DOHH2 (cell line): ENCODE data around the gene ZSWIM1.

ENCODE experiments used
- CTCF ChIP-seq: fragments of 200-600 bp; sonication (generic); IDR thresholded peaks from one replicate; pipeline ENCODE4 v1.5.1; 2014; ENCODE audit warnings: antibody characterized with exemption, mild to moderate bottlenecking, low read depth, low read length; ENCODE audit not compliant: poor library complexity, severe bottlenecking
- EZH2phosphoT487 ChIP-seq: fragments of 200-600 bp; sonication (generic); IDR thresholded peaks from 2 replicates; pipeline ENCODE4 v1.6.1; 2017; ENCODE audit warnings: borderline replicate concordance, mild to moderate bottlenecking, antibody characterized with exemption, low read length, moderate library complexity, mixed read lengths

- TF ChIP-seq CTCF (no peak), EZH2phosphoT487 (no peak)
These were observed 2.8 kb upstream of the ZSWIM1 start for GRCh38 chr20:45878076-45878761.
